ENCODE measurements around the gene CNN3.

DNA sequence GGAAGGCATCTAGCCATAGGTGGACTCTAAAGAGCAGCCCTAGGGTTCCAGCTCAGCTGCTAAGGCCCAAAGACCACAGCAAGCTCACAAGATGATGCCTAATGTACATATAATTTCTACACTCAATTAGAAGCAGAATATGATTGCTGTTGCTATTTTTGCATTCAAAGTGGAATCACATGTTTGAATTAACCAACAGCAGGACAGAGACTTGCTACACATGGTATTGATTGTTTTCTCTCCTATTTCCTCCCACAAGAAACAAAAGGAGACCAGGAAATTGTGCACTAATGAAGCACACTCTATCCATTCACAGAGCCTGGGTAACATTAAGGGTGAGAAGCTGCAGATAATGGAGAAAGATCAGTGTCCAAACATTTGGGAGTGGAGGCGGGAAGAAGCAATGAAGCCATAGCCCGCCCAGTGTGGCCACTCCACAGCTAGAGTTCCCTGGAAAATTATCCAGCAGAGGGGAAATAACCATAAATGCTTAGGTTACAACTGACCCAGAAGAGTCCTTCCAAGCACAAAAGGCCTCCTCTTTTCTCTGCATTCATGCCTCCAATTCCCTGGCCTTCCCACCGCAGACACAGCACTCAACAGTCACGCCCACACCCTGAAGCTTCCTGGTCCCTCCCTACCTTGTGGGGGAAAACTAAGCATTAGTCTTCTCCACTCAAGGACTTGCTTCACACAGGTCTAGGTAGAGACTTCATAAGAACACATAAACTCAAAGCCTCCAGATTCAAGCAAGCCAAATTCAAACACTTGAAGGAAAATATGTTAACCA is 7.5 kb downstream of the CNN3 start:
- TF ChIP-seq, protein P1, sequence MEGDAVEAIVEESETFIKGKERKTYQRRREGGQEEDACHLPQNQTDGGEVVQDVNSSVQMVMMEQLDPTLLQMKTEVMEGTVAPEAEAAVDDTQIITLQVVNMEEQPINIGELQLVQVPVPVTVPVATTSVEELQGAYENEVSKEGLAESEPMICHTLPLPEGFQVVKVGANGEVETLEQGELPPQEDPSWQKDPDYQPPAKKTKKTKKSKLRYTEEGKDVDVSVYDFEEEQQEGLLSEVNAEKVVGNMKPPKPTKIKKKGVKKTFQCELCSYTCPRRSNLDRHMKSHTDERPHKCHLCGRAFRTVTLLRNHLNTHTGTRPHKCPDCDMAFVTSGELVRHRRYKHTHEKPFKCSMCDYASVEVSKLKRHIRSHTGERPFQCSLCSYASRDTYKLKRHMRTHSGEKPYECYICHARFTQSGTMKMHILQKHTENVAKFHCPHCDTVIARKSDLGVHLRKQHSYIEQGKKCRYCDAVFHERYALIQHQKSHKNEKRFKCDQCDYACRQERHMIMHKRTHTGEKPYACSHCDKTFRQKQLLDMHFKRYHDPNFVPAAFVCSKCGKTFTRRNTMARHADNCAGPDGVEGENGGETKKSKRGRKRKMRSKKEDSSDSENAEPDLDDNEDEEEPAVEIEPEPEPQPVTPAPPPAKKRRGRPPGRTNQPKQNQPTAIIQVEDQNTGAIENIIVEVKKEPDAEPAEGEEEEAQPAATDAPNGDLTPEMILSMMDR (conservative IDR thresholded peaks at IDR 0.05; ENCODE audit: low read depth, low read length), result no peak
- TF ChIP-seq POLR2A (IDR thresholded peaks at IDR 0.05; ENCODE audit: low read depth, low read length), result no peak

All from IMR-90 (cell line).